MCF 10A (cell line): ENCODE results near the gene CDKN1C. TPM values are rescaled to one million over a fixed set of nuclear protein-coding genes. Genes with fewer than 3 reads are reported as not detected.

ENCODE experiments used
- BruUV-seq: library from RNA; stranded (reverse); fragments of 400-500 nt; replicated peaks from 2 replicates; lab custom pipeline; 2021; lab: Mats Ljungman, UMichigan
- CTCF ChIA-PET: fragments of 300-600 bp; sonication (Branson Sonifier 250); formaldehyde crosslinking; extraction: SDS; loops from one replicate; lab custom pipeline; 2021; ENCODE audit warnings: antibody characterized with exemption, inconsistent platforms; lab: Yijun Ruan, JAX
- POLR2A ChIA-PET: fragments of 300-600, 350-650 bp; sonication (Branson Sonifier 250); formaldehyde crosslinking; extraction: SDS; loops from one replicate; lab custom pipeline; 2020; ENCODE audit warnings: antibody characterized with exemption, inconsistent platforms; lab: Yijun Ruan, JAX
- DNase-seq: peaks from one replicate; pipeline ENCODE4 v3.0.0-alpha.2; 2018; ENCODE audit not compliant: unreplicated experiment
- H3K27ac Mint-ChIP-seq: one replicate; pipeline ENCODE4 v1.8.0; 2022; ENCODE audit warnings: mild to moderate bottlenecking, low read depth, mixed read lengths; ENCODE audit not compliant: unreplicated experiment
- H3K27me3 Mint-ChIP-seq: one replicate; pipeline ENCODE4 v1.8.0; 2022; ENCODE audit warnings: mixed read lengths; ENCODE audit not compliant: insufficient read depth, unreplicated experiment
- H3K36me3 Mint-ChIP-seq: one replicate; pipeline ENCODE4 v1.8.0; 2022; ENCODE audit warnings: mild to moderate bottlenecking, moderate library complexity, mixed read lengths; ENCODE audit not compliant: insufficient read depth, unreplicated experiment
- H3K4me1 Mint-ChIP-seq: one replicate; pipeline ENCODE4 v1.8.0; 2022; ENCODE audit warnings: mixed read lengths; ENCODE audit not compliant: insufficient read depth, unreplicated experiment
- H3K4me3 Mint-ChIP-seq: one replicate; pipeline ENCODE4 v1.8.0; 2022; ENCODE audit warnings: mild to moderate bottlenecking, moderate library complexity, mixed read lengths; ENCODE audit not compliant: unreplicated experiment
- H3K9me3 Mint-ChIP-seq: one replicate; pipeline ENCODE4 v1.8.0; 2022; ENCODE audit warnings: mixed read lengths; ENCODE audit not compliant: unreplicated experiment
- intact Hi-C: fragments of 100-400 bp; cut with micrococcal nuclease; formaldehyde crosslinking; loops from 2 replicates; pipeline ENCODE4 v1.14.1; 2022
- total RNA-seq: library from RNA; stranded (reverse); gene quantifications from 2 replicates; pipeline ENCODE4 v1.2.3, GENCODE V29; 2022
- TF ChIP-seq, protein P1 (sequence below): fragments of 200-600 bp; IDR thresholded peaks from one replicate; pipeline ENCODE4 v1.8.0; 2022; ENCODE audit warnings: antibody characterized with exemption, mild to moderate bottlenecking; ENCODE audit not compliant: unreplicated experiment

The CDKN1C gene
- total RNA-seq, 1 experiment from 2014 or later, result 6.9 TPM

- H3K36me3 Mint-ChIP-seq, result peaks cover 6% of the 10 kb centered on the region
- TF ChIP-seq, protein P1, sequence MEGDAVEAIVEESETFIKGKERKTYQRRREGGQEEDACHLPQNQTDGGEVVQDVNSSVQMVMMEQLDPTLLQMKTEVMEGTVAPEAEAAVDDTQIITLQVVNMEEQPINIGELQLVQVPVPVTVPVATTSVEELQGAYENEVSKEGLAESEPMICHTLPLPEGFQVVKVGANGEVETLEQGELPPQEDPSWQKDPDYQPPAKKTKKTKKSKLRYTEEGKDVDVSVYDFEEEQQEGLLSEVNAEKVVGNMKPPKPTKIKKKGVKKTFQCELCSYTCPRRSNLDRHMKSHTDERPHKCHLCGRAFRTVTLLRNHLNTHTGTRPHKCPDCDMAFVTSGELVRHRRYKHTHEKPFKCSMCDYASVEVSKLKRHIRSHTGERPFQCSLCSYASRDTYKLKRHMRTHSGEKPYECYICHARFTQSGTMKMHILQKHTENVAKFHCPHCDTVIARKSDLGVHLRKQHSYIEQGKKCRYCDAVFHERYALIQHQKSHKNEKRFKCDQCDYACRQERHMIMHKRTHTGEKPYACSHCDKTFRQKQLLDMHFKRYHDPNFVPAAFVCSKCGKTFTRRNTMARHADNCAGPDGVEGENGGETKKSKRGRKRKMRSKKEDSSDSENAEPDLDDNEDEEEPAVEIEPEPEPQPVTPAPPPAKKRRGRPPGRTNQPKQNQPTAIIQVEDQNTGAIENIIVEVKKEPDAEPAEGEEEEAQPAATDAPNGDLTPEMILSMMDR, result no peak
- CTCF ChIA-PET, result no interaction called here
- H3K4me3 Mint-ChIP-seq, result no peak overlapping the region
- H3K27me3 Mint-ChIP-seq, result no peaks in the 10 kb centered on the region
- no peak for DNase-seq
- POLR2A ChIA-PET, result no interaction called here
- intact Hi-C loops, result no loop called here
- no peaks in the 10 kb centered on the region for H3K9me3 Mint-ChIP-seq
- BruUV-seq, result no TSS peak
- no peaks in the 10 kb centered on the region for H3K4me1 Mint-ChIP-seq
- H3K27ac Mint-ChIP-seq, result no peak overlapping the region
Measured at GRCh38 chr11:2919188-2919587, 33.6 kb upstream of the CDKN1C start.

GRCh38 chr11:2917842-2918490 lies 32.4 kb upstream of the CDKN1C start:
- no peak overlapping the region for H3K4me3 Mint-ChIP-seq
- TF ChIP-seq, protein P1, result no peak
- H3K9me3 Mint-ChIP-seq, result no peaks in the 10 kb centered on the region
- ChIA-PET CTCF (interaction anchor here (0.5 to 0.6 kb wide), 4 partner anchors 83 to 520 kb away, joined by 3 to 4 read pairs (median 3); no protein-coding TSS in a partner anchor), POLR2A (interaction anchor here (0.6 kb wide), 1 partner anchor 140 kb away, joined by 3 read pairs; no protein-coding TSS in a partner anchor)
- DNase-seq, result no peak
- no peak overlapping the region for H3K27ac Mint-ChIP-seq
- no TSS peak for BruUV-seq
- H3K36me3 Mint-ChIP-seq, result peaks cover 6% of the 10 kb centered on the region
- H3K27me3 Mint-ChIP-seq, result no peaks in the 10 kb centered on the region
- H3K4me1 Mint-ChIP-seq, result peaks cover 6% of the 10 kb centered on the region
- intact Hi-C loops, result no loop called here

- H3K27me3 Mint-ChIP-seq, result no peaks in the 10 kb centered on the region
- intact Hi-C loops, result no loop called here
- CTCF ChIA-PET, result interaction anchor here (0.6 kb wide), 3 partner anchors 16 to 519 kb away, joined by 3 to 5 read pairs (median 4); no protein-coding TSS in a partner anchor
Measured at GRCh38 chr11:2916892-2917645, 31.5 kb upstream of the CDKN1C start.

More at GRCh38 chr11:2916892-2917645, 31.5 kb upstream of the CDKN1C start:
- DNase-seq, result no peak
- no peak overlapping the region for H3K27ac Mint-ChIP-seq
- TF ChIP-seq, protein P1, result no peak
- H3K4me1 Mint-ChIP-seq, result peaks cover 10% of the 10 kb centered on the region
- BruUV-seq, result no TSS peak
- peaks cover 6% of the 10 kb centered on the region for H3K36me3 Mint-ChIP-seq
- POLR2A ChIA-PET, result no interaction called here
- H3K4me3 Mint-ChIP-seq, result no peak overlapping the region
- no peaks in the 10 kb centered on the region for H3K9me3 Mint-ChIP-seq
